C1 segment of cervical spinal cord (tissue), 14 donors: ENCODE results near the gene GLT8D2.

ENCODE experiments used
- DNase-seq, 14 donors: peaks; one replicate each; lab custom pipeline; 2025; lab: John Stamatoyannopoulos, UW

Gene GLT8D2

GRCh38 chr12:103948746-103949406 is 101.1 kb downstream of the GLT8D2 start:
- DNase-seq = no peak

DNA sequence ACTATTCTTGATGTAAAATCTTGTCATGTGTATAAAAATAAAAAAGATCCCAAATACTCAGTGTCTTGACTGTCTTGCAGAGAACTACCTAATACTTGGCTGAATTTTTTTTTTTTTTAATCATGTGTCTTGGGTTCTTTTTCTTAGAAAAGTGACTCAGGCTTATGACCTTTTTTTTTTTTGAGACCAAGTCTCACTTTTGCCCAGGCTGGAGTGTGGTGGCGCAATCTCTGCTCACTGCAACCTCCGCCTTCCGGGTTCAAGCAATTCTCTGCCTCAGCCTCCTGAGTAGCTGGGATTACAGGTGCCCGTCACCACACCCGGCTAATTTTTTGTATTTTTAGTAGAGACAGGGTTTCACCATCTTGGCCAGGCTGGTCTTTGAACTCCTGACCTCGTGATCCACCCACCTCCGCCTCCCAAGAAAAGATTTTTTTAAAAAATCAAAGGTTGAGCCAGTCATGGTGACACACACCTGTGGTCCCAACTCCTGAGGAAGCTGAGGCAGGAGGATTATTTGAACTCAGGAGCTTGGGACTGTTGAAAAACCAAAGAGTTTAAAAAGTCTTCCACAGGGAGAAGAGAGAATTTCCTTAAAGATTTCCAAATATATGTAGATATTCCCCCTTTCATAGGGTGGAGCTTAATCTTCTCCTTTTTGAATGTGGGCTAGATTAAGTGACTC is 102.0 kb downstream of the GLT8D2 start:
- DNase-seq = no peak

DNA sequence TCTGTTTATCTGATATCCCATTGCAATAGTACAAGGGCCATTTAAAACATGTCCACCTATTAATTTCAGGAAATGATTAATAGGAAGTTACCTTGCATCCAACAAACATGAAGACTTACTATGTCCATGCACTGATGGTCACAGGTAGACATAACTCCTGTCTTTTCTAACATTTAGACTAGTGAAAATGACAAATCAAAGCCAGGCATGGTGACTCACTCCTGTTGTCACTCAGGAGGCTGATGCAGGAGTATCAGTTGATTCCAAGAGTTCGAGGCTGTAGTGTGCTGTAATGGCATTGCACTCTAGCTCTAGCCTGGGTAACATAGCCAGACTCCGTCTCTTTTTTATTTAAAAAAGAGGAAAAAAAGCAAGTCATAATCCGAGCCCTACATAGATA is 105.0 kb downstream of the GLT8D2 start:
- no peak for DNase-seq
